Hematopoietic multipotent progenitor cell treated with erythropoietin and hydrocortisone succinate and interleukin-3 and kit ligand, for 4 days (in vitro differentiated cells): ENCODE results near the gene ENGASE.

Experiments used
- DNase-seq: peaks from one replicate; pipeline ENCODE4 v3.0.0-alpha.2; 2015

The ENGASE gene

DNA sequence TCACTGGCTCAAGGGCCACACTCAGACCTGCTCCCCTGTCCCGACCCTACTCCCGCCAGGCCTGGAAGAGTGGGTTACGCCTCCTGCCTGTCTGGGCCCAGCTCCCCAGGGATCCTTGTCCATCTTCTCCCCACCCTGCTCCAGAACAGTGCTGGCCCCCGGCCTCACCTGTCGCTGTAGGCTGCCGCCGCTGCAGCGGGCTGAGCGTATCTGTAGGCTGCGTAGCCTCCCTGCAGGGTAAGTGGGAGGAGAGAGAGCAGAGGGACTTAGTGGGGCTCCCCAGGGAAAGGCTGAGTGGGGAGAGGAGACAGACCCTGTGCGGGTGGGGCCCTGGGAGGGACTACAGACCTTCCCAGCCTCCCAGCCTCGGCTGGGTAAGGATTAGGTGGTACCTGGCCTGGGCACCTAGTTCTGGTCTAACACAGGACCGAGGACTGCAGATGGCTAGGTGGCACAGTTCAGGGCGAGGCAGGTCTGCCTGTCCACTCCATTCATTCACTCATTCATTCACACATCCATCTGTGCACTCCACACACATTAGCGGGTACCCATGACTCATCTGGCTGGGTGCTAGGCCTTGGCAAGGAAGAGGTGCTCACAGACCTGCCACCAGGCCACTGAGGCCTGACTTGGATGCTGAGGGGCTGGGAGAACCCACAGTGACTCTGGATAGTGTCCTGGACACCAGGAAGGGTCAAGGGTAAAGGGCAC is 20.9 kb downstream of the ENGASE start:
- DNase-seq, result no peak

DNA sequence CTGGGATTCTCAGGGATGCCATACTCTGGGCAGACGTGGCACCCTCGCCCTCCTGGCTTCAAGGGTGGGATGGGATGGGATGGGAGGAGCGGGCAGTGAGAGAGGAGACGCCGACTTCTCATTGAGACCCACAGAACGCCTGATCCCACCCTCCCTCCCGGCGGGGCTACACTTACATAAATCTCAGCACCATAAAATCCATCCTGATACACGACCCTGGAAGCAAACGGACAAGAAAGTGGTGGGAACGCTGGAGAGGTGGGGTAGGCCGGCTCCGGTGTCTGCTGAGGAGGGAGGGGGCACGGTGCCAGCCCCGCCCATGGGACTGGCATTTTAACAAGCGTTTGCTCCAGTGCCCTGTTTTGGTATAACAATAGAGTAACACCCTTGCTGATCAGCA is 21.9 kb downstream of the ENGASE start:
- no peak for DNase-seq

DNA sequence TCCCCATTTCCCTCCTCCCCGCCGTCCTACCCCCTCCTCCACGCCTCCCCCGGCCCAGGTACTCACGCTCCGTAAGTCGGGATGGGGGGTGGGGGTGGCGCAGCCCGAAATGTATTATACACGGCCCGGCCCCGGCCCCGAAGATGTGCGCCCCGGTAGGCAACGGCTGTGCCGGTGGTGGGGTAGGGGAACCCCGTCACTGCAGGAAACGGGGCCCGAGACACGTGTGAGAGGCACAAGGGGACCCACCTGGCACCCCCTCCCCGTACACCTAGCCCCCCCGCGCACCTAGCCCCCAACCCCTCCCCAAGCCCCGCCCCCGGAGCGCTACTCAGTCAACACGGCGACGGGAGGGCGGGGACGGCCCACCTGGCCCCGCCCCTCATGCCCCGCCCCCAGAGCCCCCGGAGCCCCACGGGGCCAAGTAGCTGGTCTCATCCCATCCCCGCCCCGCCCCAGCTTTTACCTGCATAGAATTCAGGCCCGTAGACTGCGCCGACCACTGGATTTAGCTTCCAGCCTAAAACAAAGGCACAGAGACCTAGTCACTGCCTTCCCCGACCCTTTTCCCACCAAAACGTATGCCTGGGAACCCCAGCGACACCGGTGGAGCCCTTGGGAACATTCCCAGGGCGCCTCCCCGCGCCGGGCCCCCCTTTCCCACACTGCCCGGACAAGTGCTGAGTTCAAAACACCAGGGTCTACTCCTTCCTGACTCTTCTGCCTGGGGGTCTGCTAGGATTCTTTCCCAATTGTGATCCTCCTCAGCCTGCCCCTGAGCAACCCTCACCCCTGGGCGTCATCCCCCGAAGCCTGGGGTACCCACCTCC is 22.8 kb downstream of the ENGASE start:
- no peak for DNase-seq

DNA sequence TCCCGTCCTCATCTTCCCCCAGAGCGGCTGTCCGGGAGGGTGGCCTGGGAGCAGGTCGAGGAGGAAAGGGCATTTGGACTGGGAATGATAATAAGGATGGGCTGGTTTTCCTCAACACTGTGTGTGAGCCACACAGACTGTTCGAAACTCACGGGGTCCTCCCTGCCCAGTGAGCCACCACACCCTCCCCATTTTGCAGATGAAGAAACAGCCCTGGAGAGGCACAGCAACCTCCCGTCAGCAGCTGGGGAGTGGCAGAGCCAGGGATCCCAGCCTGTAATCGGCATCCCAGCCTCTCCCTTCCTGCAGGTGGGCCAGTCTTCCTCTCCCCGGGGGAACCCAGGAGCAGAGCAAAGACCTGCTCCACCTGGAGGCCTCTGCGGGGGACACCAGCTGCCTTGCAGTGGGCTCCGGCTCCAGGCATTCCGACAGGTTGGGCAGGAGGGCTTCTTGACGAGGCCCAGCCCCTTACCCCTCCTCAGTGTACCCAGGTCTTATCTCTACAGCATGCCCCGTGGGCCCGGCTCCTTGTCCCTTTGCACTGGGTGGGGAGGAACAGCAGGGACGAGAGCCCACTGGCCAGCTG is 23.8 kb downstream of the ENGASE start:
- DNase-seq, result no peak

DNA sequence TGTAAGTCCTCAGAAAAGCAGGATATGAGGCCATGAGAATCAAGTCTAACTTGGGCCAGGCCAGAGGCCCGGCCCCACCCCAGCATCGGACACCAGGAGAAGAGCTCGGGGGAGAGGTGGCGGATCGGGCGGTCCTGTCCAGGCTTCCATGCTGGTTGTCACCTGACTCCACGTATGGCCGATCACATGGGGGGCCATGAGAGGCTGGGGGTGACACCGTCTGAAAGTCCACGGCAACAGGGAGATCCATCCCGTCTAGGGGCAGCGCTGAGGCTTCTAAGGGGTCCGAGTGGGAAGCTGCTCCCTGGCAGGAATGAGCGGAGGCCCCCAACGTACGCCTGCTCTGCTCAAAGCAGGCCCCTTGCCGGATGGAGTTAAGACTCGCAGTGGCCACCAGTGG is 25.8 kb downstream of the ENGASE start:
- DNase-seq, result no peak

DNA sequence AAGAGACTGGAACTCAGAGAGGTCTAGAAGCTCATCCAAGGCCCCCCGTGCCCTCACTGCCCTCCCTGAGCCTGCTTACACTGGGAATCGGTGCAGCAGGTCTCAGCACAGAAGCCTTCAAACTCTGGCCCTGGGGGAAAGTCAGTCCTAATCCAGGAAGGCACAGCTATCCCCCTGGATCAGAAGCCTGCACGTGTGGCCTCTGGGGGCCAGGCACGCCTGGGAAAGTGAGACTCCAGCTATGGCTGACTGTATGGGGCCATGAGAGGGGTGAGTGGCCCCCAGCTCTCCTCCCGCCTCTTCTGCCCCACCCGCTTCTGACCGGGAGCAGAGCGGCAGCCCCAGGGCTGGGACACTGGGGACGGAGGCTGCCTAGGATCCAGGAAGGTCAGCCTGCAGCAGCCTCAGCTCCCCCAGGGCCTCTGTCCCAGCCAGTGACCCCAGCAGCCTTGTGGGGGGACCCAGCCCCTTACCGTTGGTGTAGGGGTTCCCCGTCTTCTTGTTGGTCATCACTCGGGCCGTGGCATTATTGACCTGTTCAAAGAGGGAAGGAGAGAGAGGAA is 26.6 kb downstream of the ENGASE start:
- DNase-seq, result no peak

DNA sequence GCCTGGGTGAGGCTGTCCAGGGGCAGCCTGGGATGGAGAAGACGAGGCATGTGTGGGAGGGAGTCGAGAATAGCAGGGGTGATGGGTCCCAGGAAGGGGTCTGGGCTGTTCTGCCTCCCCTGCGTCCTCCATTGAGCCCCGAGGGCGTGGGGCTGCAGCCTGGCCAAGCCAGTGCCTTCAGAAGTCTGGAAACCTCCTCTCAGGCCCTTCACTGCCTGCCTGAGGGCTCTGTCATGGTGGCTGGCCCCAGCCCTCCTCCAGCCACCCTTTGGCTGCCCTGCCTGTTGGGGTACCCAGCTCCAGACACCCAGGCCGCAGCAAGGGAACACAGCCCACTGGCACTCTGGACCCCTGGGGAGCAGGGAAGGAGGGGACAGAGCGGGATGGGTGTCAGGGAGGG is 27.6 kb downstream of the ENGASE start:
- DNase-seq, result no peak

DNA sequence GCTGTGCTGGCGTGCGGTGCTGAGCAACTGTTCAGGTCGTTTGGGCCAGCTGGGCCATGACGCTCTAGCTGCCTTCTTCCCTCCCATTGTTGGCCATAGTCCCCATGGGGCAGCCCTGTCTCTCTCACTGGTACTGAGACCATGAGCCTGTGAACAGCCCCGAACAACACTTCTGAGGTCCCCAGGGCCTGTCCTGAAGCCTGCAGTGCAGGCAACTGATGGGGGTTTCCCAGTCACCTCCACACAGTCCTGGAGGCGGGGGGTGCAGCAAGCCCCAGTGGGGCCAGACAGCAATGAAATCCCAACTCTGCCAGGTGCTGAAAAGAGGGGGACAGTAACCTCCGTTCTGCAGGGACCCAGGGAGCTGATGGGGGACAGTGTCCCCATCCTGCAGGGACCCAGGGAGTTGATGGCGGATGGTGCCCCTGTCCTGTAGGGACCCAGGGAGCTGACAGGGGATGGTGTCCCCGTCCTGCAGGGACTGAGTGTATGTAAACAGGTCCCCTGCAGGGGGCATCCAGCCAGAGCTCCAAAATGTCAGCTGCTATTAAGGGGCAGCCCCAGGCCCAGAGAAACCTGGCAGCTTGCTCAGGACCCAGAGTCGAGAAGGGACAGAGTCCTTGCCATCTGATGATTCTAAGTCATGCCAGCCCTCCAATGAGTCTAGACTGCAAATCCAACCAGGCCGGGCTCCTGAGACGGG is 30.4 kb downstream of the ENGASE start:
- peak; percentile 13 for DNase-seq

DNA sequence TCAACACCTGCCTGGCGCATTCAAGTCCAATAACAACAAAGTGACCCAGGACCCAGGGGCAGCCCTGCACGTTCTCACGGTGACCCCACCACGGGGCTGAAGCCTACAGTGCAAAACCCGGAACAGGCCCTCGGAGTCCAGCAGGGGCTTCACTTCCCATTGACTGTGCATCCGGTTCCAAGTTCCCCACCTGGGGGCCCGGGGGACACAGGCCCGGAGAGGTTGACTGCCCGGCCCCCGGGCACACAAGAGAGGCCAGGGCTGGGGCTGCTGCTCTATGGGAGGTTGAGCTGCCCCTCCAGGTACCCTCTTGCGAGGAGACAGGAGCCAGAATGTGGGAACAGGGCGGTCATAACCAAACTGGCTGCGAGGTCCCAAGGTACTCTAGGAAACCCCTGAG is 31.3 kb downstream of the ENGASE start:
- no peak for DNase-seq

DNA sequence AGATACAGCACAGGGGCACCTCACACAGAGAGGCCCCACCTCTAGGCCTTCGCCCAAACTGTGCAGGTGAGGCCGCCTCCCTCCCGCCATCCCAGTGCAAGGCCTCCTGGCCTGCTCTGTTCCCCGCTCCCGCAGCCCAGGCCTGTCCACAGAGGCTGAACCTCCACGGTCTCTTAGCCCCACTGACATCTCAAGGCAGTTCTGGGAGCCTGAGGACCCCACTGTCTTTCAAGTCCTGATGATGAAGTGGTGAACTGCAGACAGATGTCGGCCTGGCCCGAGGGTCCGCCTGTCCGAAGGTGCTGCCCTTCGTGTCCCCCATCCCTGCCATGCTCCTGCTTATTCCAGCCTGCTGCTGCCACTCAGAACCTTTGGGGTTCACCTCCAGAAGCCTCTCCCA is 32.3 kb downstream of the ENGASE start:
- DNase-seq, result no peak

DNA sequence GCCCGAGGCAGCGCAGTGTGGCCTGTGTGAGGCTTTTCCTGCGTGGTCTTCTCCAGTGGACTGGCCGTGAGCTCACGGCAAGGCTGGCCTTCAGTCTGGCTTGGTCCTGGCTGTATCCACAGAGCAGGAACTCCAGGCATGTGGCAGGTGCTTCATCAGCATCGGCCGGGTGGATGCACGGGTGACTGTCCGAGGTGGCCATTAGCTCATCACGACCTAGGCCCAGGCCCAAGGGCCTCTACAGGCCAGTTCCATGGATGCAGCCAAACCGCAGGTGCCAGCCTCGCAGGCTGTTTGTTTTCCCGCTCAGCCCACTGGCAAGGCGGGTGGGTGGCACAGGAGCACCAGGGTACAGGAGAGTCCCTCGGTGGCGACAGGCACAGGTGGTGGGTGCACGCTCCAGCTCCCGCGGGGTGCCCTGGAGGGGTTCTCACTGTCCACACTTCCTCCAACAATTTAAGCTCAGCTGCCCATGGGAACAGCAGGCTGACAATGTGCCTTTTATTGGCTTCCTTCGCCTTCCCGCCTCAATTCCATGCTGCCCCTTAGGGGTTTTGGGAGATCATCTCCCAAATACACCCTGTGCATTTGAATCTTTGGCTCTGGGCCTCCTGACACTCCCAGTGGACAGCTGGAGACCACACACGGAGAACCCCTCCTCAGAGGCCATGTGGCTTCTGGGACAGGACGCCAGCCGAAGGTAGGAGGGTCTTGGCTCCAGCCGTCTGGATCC is 33.0 kb downstream of the ENGASE start:
- no peak for DNase-seq

DNA sequence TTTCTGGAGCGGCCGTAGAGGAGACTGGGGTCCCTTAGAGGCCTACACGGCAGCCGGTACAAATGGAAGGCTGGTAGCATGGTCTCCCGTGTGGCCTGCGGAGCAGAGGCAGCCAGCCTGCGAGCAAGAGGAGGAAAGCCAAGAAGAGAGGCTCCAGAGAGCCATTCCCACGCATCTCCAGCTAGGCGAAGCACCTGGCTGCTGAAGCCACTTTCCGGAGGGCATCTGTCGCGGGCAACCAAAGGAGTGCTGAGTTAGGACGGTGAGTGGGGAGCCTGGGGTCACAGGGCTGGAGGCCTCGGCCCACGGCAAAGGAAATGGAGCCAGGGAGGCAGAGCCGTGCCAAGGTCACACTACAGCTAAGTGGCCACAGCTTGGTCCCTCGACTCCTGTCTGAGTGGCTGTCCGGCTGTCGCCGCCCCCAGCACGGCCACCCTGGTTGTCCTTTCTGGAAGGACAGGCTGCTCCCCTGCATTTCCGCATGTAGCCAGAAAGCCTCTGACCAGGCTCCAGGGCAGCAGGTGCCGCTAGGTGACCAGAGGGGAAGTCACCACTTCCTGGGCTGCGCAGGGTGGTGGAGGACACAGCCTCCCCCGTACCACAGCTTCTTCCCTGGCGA is 33.7 kb downstream of the ENGASE start:
- no peak for DNase-seq

DNA sequence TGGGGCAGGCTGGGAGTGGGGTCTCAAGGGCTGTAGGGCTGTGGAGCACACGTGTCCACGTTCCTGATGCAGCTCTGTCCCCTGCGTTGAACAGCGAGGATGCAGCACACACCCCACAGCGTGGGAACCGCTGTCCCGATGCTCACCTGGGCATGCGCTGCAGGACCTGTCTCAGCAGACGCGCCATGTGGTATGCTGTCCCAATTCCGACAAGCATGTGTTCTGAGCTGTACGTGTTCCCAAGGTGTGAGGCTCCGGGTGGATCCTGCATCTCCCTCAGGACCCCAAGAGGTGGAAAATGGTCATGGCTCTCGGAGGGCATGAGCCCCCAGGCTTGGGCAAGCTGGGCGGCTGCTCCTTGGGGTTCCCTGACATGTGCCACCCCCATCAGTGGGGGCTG is 34.2 kb downstream of the ENGASE start:
- DNase-seq, result no peak

DNA sequence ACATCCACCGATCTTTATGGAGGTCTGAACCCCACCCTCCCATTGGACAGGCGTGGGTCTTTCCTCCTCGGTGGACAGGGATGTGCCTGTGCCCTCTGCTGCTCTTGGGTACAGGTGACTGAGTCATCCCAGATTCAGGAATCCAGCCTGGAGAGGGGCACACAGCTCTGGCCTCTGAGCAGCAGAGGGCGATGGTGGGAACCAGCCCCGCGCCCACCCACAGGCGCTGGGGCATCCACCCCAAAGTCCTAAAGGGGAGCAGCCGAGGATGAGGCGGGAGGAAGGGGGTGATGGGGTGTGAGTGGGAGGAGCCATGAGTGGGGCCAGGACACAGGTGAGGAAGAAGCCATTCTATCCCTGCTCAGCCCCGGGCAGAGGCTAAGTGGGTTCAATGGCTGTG is 35.0 kb downstream of the ENGASE start:
- no peak for DNase-seq

DNA sequence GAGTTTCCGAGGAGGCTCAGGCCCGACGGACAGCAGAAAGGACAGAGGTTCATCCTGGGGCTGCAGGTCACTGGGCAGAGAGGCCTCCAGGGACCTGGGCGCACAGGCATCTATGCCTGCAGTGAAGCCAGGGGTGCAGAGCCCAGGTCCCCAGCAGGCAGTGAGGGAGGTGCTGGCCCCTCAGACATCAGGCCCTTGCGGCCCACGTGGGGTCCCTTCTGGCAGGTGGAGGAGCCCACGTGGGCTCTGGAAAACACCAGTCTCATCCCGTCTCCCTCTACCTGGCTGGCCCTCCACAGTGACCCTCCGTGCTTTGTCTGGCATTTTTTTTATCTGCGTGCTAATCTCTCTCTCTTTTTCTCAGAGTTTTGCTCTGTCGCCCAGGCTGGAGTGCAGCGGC is 36.5 kb downstream of the ENGASE start:
- no peak for DNase-seq

DNA sequence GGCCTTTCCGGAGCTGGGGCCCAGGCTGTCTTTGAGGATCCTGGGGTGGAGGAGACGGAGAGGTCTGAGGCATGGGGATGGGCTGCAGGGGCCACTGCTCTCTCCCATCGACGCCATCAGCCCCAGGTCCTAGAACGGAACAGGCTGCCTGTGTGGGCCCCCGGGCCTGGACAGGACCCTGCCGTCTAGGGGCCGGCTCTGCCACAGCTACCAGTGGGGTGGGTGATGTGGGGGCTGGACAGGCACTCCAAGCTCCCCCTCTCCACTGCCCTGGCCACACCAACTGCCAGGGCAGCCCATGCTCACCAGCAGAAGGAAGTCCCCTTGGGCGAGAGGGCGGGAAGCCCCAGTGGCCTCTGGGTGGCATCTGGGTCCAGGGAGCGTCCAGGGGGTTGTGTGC is 37.8 kb downstream of the ENGASE start:
- no peak for DNase-seq

DNA sequence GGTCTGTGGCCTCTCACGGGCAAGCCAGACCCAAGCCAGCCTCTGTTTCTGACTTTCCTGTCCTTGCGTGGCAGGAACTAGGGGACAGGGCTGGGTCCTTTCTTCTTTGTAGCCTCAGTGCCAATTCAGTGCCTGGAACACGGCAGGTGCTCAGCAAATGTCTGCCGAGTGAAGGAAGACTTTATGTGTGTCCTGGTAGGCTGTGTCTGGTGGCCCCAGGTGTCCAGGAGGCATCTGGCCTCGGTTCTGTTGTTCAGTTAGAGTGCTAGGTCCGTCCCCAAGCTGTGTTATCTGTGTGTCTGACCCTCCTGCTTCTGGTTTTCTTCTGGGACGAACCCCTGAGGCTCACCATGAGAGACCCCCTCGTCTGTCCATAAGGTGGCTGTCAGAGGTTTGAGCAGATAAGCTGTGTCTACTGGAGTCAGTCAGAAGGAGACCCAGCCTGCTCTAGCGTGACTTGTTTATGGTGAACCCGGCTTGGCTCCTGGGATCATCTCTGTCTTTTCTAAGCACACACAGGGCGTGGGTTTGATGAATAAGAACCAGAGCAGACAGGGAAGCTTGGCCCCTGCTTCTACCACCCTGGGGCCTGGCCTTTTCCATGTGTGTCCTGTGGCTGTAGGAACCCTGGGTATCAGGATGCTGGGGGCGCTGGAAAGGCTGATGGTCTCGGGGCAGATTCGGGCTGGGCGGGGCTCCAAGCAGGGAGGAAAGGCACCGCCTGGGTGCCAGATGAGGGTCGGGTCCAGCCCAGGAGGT is 39.3 kb downstream of the ENGASE start:
- DNase-seq, result no peak

DNA sequence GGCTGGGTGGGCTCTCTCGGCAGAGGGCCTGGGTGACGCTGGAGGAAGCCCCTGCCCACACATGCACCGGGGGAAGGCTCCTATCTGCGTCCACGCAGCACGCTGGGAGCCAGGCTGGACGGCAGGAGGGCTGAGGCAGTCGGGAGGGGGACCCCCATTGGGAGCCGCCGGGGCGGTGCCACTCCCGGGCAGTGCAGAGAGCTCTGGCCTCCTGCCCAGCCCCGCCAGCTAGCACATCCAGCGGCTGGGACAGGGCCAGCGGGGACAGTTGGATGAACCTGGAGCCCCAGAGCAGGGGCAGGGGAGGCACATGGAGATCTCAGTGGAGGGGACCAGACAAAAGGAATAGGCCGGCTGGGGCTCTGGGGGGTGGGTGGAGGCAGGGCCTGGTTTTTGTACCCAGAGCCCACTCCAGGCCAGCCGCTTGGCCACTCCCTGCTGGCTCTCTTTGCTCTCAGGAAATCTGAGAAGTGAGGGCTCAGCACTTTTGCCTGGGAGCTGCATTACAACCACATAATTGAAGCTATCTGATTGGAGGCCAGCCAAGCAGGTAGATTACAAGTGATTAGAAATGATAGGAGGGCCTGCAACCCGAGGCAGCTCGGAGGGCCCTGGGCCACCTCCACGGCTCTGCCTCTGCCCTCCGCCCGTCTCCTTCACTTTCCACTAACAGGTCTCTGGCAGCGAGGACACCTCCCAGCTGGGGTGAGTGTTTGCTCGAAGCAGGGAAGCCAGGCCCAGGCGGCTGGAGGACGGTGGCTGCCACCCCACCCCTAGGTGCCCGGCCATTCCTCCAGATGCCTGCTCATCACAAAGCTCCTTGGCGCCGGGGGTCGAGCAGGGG is 40.1 kb downstream of the ENGASE start:
- DNase-seq, result no peak

DNA sequence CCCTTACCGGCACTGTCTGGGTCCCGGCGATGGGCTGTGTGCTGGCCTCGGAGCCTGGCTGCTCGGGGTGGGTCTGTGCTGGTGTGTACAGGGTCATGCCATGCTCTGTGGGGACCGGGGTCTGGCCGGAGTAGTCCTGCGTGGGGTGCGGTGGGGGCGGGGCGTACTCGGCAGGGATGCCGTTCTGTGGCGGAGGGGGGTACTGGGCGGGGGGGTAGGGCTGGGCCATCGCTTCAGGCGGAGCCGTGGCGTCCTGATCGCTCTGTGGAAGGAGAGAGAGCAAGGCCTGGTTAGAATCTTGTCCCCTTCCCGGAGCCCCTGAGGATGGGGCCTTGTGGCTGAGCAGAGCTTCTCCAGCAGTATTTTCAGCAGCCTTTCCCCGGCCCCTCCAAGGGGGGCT is 40.9 kb downstream of the ENGASE start:
- no peak for DNase-seq
